Fibroblast of lung (primary cell): ENCODE results near the gene DDO. TPM values are rescaled to one million over a fixed set of nuclear protein-coding genes. Genes with fewer than 3 reads are reported as not detected.

Experiments used
- DNase-seq, 2 donors: peaks; one replicate each; pipeline versions ENCODE4 v3.0.0 to v3.0.0-alpha.2; 2010; ENCODE audit warnings: low read depth in 2 of 2
- H2AFZ ChIP-seq: 2 replicates; pipeline ENCODE4 v1.5.1; 2012; ENCODE audit warnings: low read length, control low read depth, inconsistent platforms
- H3K27ac ChIP-seq: 2 replicates; pipeline ENCODE4 v1.5.1; 2011; ENCODE audit warnings: low read length, control low read depth; ENCODE audit not compliant: insufficient read depth
- H3K27me3 ChIP-seq: 2 replicates; pipeline ENCODE4 v1.5.1; 2011; ENCODE audit warnings: mild to moderate bottlenecking, low read length; ENCODE audit not compliant: control insufficient read depth, insufficient read depth
- H3K36me3 ChIP-seq: 2 replicates; pipeline ENCODE4 v1.5.1; 2011; ENCODE audit warnings: low read length; ENCODE audit not compliant: control insufficient read depth, insufficient read depth
- H3K4me1 ChIP-seq: 2 replicates; pipeline ENCODE4 v1.5.1; 2011; ENCODE audit warnings: low read length; ENCODE audit not compliant: control insufficient read depth, insufficient read depth; ENCODE audit errors: extremely low read depth
- H3K4me2 ChIP-seq: 2 replicates; pipeline ENCODE4 v1.5.1; 2011; ENCODE audit warnings: low read length, control low read depth; ENCODE audit not compliant: insufficient read depth; ENCODE audit errors: extremely low read depth
- H3K4me3 ChIP-seq, 4 experiments: fragments of 200-600 bp in 1 of 4; sonication (generic) in 1 of 4; replicated peaks in 1 of 4; 2 replicates each; pipeline ENCODE4 v1.5.1; 2011 to 2016; ENCODE audit warnings: low read length in 4 of 4, low read depth in 3 of 4, mild to moderate bottlenecking in 3 of 4, control low read depth in 2 of 4, inconsistent platforms in 1 of 4, mixed read lengths in 1 of 4; ENCODE audit not compliant: insufficient read depth in 1 of 4; ENCODE audit errors: control extremely low read depth in 1 of 4
- H3K79me2 ChIP-seq: 2 replicates; pipeline ENCODE4 v1.5.1; 2012; ENCODE audit warnings: mild to moderate bottlenecking, low read length, inconsistent platforms; ENCODE audit not compliant: control insufficient read depth, insufficient read depth
- H3K9ac ChIP-seq: 2 replicates; pipeline ENCODE4 v1.5.1; 2011; ENCODE audit warnings: mild to moderate bottlenecking, low read length, control low read depth; ENCODE audit not compliant: insufficient read depth
- H3K9me3 ChIP-seq: 2 replicates; pipeline ENCODE4 v1.5.1; 2012; ENCODE audit warnings: low read depth, low read length; ENCODE audit not compliant: control insufficient read depth, insufficient read depth
- H4K20me1 ChIP-seq: 2 replicates; pipeline ENCODE4 v1.5.1; 2011; ENCODE audit warnings: low read length; ENCODE audit not compliant: control insufficient read depth, insufficient read depth; ENCODE audit errors: extremely low read depth
- CTCF ChIP-seq, 2 donors: IDR thresholded peaks in 1 of 2; conservative IDR thresholded peaks in 1 of 2; 1 replicate in 1 of 2; 2 replicates in 1 of 2; pipeline ENCODE4 v1.5.1; 2011 to 2012; ENCODE audit warnings: low read length in 2 of 2, control low read depth in 1 of 2, inconsistent platforms in 1 of 2, low read depth in 1 of 2, mild to moderate bottlenecking in 1 of 2
- EZH2 ChIP-seq: IDR thresholded peaks from 2 replicates; pipeline ENCODE4 v1.5.1; 2012; ENCODE audit warnings: low read length, control low read depth, mild to moderate bottlenecking; ENCODE audit errors: missing control alignments
- polyA plus RNA-seq, 2 donors: library from polyadenylated mRNA; depleted of rRNA in 1 of 2; stranded (reverse) in 1 of 2; unstranded in 1 of 2; fragments of >200 nt; gene quantifications; 2 replicates each; pipeline ENCODE4 v1.2.1, GENCODE V29; 2011 to 2012; ENCODE audit warnings: missing spikeins in 1 of 2
- total RNA-seq: library from RNA; depleted of rRNA; stranded (reverse); fragments of >200 nt; gene quantifications from 2 replicates; pipeline ENCODE4 v1.2.1, GENCODE V29; 2014

DDO gene
- total and polyA plus RNA-seq, 2 donors (not counting 1 experiment from before 2014, with no cell fraction given) = 3.9 to 12.2 TPM

DNA sequence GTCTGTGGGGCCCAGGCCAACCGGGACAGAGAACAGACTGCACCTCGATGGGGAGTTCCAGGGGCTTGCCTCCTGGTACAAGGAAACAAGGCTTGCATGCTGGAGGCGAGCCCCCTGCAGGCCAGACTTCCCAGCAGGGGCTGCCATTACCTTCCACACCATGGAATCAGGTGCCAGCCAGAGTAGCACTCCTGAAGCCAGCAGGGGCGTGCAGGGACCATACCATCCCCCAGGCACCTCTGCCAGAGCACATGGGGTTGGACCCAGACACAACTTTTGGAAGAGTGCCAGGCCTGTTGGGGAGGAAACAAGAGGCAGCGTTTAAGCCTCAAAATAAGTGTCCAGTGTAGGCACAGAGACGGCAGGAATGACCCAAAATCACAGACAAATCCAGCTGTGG, 6.5 kb downstream of the DDO start:
- H3K79me2 ChIP-seq = no peaks in the 10 kb centered on the region
- H4K20me1 ChIP-seq = no peaks in the 10 kb centered on the region
- H3K4me2 ChIP-seq = no peak overlapping the region
- no peaks in the 10 kb centered on the region for H3K9me3 ChIP-seq
- H3K4me1 ChIP-seq = no peaks in the 10 kb centered on the region
- H3K9ac ChIP-seq = no peak overlapping the region
- no peak overlapping the region for H3K4me3 ChIP-seq
- DNase-seq = no peak
- H3K27me3 ChIP-seq = no peaks in the 10 kb centered on the region
- TF ChIP-seq EZH2 (no peak), CTCF (conservative IDR thresholded peaks at IDR 0.05 in 1 of 2, IDR thresholded peaks at IDR 0.05 in 1 of 2; ENCODE audit: low read depth in 1 of 2, low read length in 2 of 2) (no peak)
- no peak overlapping the region for H2AFZ ChIP-seq
- H3K36me3 ChIP-seq = no peaks in the 10 kb centered on the region
- H3K27ac ChIP-seq = no peak overlapping the region

DNA sequence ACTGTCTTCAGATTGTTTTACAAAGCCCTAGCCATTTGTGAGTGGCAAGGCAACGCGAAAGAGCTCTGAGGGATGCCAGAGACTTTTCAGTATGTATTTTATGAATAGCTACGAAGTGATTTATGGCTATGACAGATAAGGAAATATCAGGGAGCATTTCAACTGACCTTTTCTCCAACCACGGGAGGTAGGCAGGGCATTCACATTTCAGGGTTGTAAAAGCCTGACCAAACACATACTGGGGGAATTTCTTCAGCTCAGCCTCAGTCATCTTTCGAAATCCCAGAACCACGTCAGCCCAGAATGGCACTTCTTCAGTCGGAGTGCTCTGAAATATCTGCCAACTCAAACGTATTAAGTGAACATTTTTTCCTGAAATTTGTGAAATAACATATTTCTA, 10.8 kb downstream of the DDO start:
- Histone ChIP-seq H3K79me2 (no peaks in the 10 kb centered on the region), H3K9ac (no peak overlapping the region), H3K9me3 (no peaks in the 10 kb centered on the region), H2AFZ (no peak overlapping the region), H3K4me2 (no peak overlapping the region), H3K4me1 (peaks cover 3% of the 10 kb centered on the region), H3K27ac (no peak overlapping the region), H3K27me3 (no peaks in the 10 kb centered on the region), H3K4me3 (no peak overlapping the region), H4K20me1 (no peaks in the 10 kb centered on the region), H3K36me3 (no peaks in the 10 kb centered on the region)
- no peak for TF ChIP-seq CTCF (conservative IDR thresholded peaks at IDR 0.05 in 1 of 2, IDR thresholded peaks at IDR 0.05 in 1 of 2; ENCODE audit: low read depth in 1 of 2, low read length in 2 of 2)
- DNase-seq = peak in 1 of 2 donors; percentile 20

DNA sequence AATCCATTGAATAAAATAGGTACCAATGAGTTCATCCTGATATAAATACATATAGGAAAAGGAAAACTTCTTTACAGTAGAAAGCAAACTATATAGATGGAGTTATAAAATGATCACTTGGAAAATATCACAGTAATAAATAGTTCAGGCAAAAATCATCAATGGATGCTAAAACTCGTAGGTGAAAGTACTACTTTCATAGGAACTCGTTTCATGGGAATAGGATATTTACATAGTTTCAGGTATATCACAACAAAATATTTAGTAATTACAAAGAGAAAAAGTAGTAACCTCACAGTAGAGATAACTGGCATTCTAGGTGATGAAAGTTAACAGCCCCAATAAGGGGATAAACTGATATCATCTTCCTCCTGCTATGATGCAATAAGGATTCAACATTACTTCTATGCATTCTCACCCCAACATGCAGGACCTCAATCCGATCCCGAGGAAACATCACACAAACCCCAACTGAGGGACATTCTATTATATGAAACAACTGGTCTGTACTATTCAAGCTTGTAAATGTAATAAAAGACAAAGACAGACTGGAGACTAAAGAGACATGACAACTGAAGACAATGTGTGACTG, 13.7 kb downstream of the DDO start:
- TF ChIP-seq EZH2 (no peak), CTCF (conservative IDR thresholded peaks at IDR 0.05 in 1 of 2, IDR thresholded peaks at IDR 0.05 in 1 of 2; ENCODE audit: low read depth in 1 of 2, low read length in 2 of 2) (no peak)
- Histone ChIP-seq H3K9ac (no peak overlapping the region), H3K9me3 (no peaks in the 10 kb centered on the region), H2AFZ (no peak overlapping the region), H3K27ac (no peak overlapping the region), H3K36me3 (no peaks in the 10 kb centered on the region), H3K4me1 (peaks cover 6% of the 10 kb centered on the region), H3K4me3 (no peak overlapping the region), H3K79me2 (no peaks in the 10 kb centered on the region), H3K4me2 (no peak overlapping the region), H4K20me1 (no peaks in the 10 kb centered on the region), H3K27me3 (no peaks in the 10 kb centered on the region)
- no peak for DNase-seq
